Heart left ventricle (tissue), 13 donors: ENCODE measurements around the gene SPRR1A.

Experiments used
- POLR2A ChIP-seq, 2 donors: fragments of 450-650 bp; IDR thresholded peaks; one replicate each; pipeline ENCODE4 v1.6.1; 2017; ENCODE audit warnings: antibody characterized with exemption in 2 of 2, mild to moderate bottlenecking in 2 of 2, moderate library complexity in 2 of 2
- TF ChIP-seq, protein P1 (sequence below), 12 donors: fragments of 200-600 bp; sonication (generic) in 4 of 12; IDR thresholded peaks; one replicate each; pipeline versions ENCODE4 v1.5.0 to v1.8.0; 2018 to 2022; ENCODE audit warnings: antibody characterized with exemption in 12 of 12, mild to moderate bottlenecking in 5 of 12
- donor health status: ischemic (EF 13 %, LVEDD 7.1; RV severe dilation, severe dysfunction).
- donor health status: DM: no; HTN: yes; CAD: no.
- donor health status: DM: no; HTN: no; CAD: no.
- donor health status: ischemic (EF 25% LVEDD 6.9; RV normal size, moderate dysfunction).
- donor health status: ischemic (EF 25% LVEDD 5.7; RV mildly dilated, moderate dysfunction).
- donor health status: ischemic (EF 35%, LVEDD 5.7; RV mildly dilated, moderate dysfunction).
- donor health status: nonischemic (EF 11% LVEDD 7.7; RV severe dilation, severe dysfunction).
- donor health status: DM: yes; HTN: yes; CAD: no.
- donor health status: PGD.
- donor health status: ischemic (EF 29% LVEDD 5.4; RV normal size, mild dysfunction).
- donor health status: nonischemic (EF 23%, LVEDD 6.1; RV moderate dilation, normal function).

DNA sequence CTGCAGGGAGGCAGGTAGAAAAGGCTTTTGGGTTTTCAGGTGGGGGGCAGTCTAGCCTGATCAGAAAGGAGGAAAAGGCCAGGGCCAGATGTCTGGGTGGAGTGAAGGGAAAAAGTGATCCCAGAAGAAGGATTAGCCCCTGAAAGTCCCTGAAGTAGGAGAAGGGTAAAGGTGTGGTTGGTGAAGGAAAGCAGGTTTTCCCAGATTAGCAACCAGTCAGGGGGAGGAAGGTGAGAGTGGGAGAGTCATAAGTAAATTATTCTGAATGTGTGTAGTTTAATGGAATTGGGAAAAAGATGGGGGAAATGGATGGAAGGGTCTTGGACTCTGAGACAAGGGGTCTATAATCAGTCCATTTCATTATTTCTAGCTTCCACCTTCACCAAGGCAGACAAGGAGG, 647 bp upstream of the SPRR1A start:
- no peak for TF ChIP-seq POLR2A (IDR thresholded peaks at IDR 0.05)
- TF ChIP-seq, protein P1, sequence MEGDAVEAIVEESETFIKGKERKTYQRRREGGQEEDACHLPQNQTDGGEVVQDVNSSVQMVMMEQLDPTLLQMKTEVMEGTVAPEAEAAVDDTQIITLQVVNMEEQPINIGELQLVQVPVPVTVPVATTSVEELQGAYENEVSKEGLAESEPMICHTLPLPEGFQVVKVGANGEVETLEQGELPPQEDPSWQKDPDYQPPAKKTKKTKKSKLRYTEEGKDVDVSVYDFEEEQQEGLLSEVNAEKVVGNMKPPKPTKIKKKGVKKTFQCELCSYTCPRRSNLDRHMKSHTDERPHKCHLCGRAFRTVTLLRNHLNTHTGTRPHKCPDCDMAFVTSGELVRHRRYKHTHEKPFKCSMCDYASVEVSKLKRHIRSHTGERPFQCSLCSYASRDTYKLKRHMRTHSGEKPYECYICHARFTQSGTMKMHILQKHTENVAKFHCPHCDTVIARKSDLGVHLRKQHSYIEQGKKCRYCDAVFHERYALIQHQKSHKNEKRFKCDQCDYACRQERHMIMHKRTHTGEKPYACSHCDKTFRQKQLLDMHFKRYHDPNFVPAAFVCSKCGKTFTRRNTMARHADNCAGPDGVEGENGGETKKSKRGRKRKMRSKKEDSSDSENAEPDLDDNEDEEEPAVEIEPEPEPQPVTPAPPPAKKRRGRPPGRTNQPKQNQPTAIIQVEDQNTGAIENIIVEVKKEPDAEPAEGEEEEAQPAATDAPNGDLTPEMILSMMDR (IDR thresholded peaks at IDR 0.05) = no peak
